A673 (cell line): ENCODE data around the gene QKI. TPM values are rescaled to one million over a fixed set of nuclear protein-coding genes. Genes with fewer than 3 reads are reported as not detected.

ENCODE experiments used
- BruUV-seq: library from RNA; stranded (reverse); fragments of 400-500 nt; replicated peaks from 2 replicates; lab custom pipeline; 2021; lab: Mats Ljungman, UMichigan
- CTCF ChIA-PET: fragments of 300-600 bp; sonication (Branson Sonifier 250); formaldehyde crosslinking; loops from one replicate; lab custom pipeline; 2022; ENCODE audit warnings: antibody characterized with exemption; lab: Charles Lee
- POLR2A ChIA-PET: fragments of 300-600 bp; sonication (Branson Sonifier 250); formaldehyde crosslinking; loops from one replicate; lab custom pipeline; 2022; ENCODE audit warnings: antibody characterized with exemption; ENCODE audit not compliant: low non-redundant PET; lab: Charles Lee
- DNase-seq: peaks from one replicate; pipeline ENCODE4 v3.0.0-alpha.2; 2015; ENCODE audit warnings: low spot score
- H3K27ac ChIP-seq: fragments of 200-600 bp; sonication (generic); 2 replicates; pipeline ENCODE4 v1.5.1; 2016; ENCODE audit warnings: mixed run types, low read depth, mild to moderate bottlenecking, mixed read lengths, antibody characterized with exemption, low read length; ENCODE audit not compliant: poor library complexity, severe bottlenecking
- H3K27me3 ChIP-seq: fragments of 200-600 bp; sonication (generic); replicated peaks from 2 replicates; pipeline ENCODE4 v1.6.1; 2017; ENCODE audit warnings: mixed run types, low read depth, mild to moderate bottlenecking, mixed read lengths, antibody characterized with exemption, low read length; ENCODE audit not compliant: insufficient read depth, poor library complexity
- H3K36me3 ChIP-seq: fragments of 200-600 bp; sonication (generic); 2 replicates; pipeline ENCODE4 v1.6.1; 2016; ENCODE audit warnings: mixed run types, mild to moderate bottlenecking, mixed read lengths, antibody characterized with exemption, low read length; ENCODE audit not compliant: insufficient read depth, poor library complexity, severe bottlenecking
- H3K4me1 ChIP-seq: fragments of 200-600 bp; sonication (generic); 2 replicates; pipeline ENCODE4 v1.6.1; 2017; ENCODE audit warnings: mixed run types, mild to moderate bottlenecking, mixed read lengths, antibody characterized with exemption, low read length; ENCODE audit not compliant: insufficient read depth, poor library complexity, severe bottlenecking
- H3K4me3 ChIP-seq: fragments of 200-600 bp; sonication (generic); 2 replicates; pipeline ENCODE4 v1.5.1; 2016; ENCODE audit warnings: low read depth, mixed run types, mild to moderate bottlenecking, mixed read lengths, low read length; ENCODE audit not compliant: poor library complexity, severe bottlenecking
- H3K9me3 ChIP-seq: fragments of 200-600 bp; sonication (generic); 2 replicates; pipeline ENCODE4 v1.6.1; 2016; ENCODE audit warnings: mixed run types, low read depth, mild to moderate bottlenecking, mixed read lengths, antibody characterized with exemption, low read length; ENCODE audit not compliant: poor library complexity, severe bottlenecking
- CTCF ChIP-seq: fragments of 300-800, 200-600 bp; sonication (generic); conservative IDR thresholded peaks from 2 replicates; pipeline ENCODE4 v1.5.1; 2017; ENCODE audit warnings: low read depth, mild to moderate bottlenecking, antibody characterized with exemption, low read length, moderate library complexity, mixed read lengths
- EZH2 ChIP-seq: fragments of 200-600 bp; sonication (generic); IDR thresholded peaks from 2 replicates; pipeline ENCODE4 v1.6.1; 2017; ENCODE audit warnings: borderline replicate concordance, low read depth, mild to moderate bottlenecking, mixed read lengths, antibody characterized with exemption, low read length; ENCODE audit not compliant: poor library complexity, severe bottlenecking
- intact Hi-C: fragments of 100-400 bp; cut with micrococcal nuclease; formaldehyde crosslinking; loops from one replicate; pipeline ENCODE4 v1.10.0; 2022; ENCODE audit not compliant: unreplicated experiment
- total RNA-seq: library from RNA; stranded (reverse); gene quantifications from 2 replicates; pipeline ENCODE4 v1.2.3, GENCODE V29; 2021

The QKI gene
- total RNA-seq, 1 experiment from 2014 or later = 128 TPM

GRCh38 chr6:163625265-163625664 is 210.7 kb downstream of the QKI start:
- Histone ChIP-seq H3K27me3 (no peaks in the 10 kb centered on the region), H3K9me3 (no peaks in the 10 kb centered on the region), H3K27ac (no peak overlapping the region), H3K36me3 (no peaks in the 10 kb centered on the region), H3K4me1 (no peaks in the 10 kb centered on the region), H3K4me3 (no peak overlapping the region)
- no peak for DNase-seq
- no TSS peak for BruUV-seq
- ChIA-PET POLR2A (no interaction called here), CTCF (no interaction called here)
- intact Hi-C loops = no loop called here
- TF ChIP-seq CTCF (no peak), EZH2 (no peak)

GRCh38 chr6:163626073-163626867 is 211.8 kb downstream of the QKI start:
- no peaks in the 10 kb centered on the region for H3K36me3 ChIP-seq
- POLR2A ChIA-PET = no interaction called here
- no peak overlapping the region for H3K27ac ChIP-seq
- H3K9me3 ChIP-seq = no peaks in the 10 kb centered on the region
- no peaks in the 10 kb centered on the region for H3K27me3 ChIP-seq
- BruUV-seq = no TSS peak
- no peak overlapping the region for H3K4me3 ChIP-seq
- DNase-seq = no peak
- TF ChIP-seq CTCF = no peak
- TF ChIP-seq EZH2 = no peak
- no peaks in the 10 kb centered on the region for H3K4me1 ChIP-seq
- intact Hi-C loops = no loop called here
- CTCF ChIA-PET = no interaction called here

- H3K36me3 ChIP-seq = no peaks in the 10 kb centered on the region
- no peaks in the 10 kb centered on the region for H3K27me3 ChIP-seq
- no peaks in the 10 kb centered on the region for H3K4me1 ChIP-seq
- ChIA-PET CTCF (no interaction called here), POLR2A (no interaction called here)
- no peak for TF ChIP-seq CTCF
- no peak for TF ChIP-seq EZH2
- intact Hi-C loops = no loop called here
- no peak overlapping the region for H3K27ac ChIP-seq
- no peaks in the 10 kb centered on the region for H3K9me3 ChIP-seq
- DNase-seq = no peak
- BruUV-seq = no TSS peak
- no peak overlapping the region for H3K4me3 ChIP-seq
Observed at GRCh38 chr6:163627274-163628062, 212.9 kb downstream of the QKI start.
